Measurements from ENCODE around the gene PDZRN4.
"Not testable (repeated sequence)": the region's sequence is repeated elsewhere in the genome, so short reads cannot be mapped to it uniquely, and the experiment has no call there.

Gene PDZRN4

GRCh38 chr12:41606468-41607445 lies 418.6 kb downstream of the PDZRN4 start:
- no peaks in the 10 kb centered on the region for H3K9me3 ChIP-seq (ENCODE audit: control insufficient read depth, insufficient read depth, low read length)
- no peaks in the 10 kb centered on the region for H3K36me3 ChIP-seq (ENCODE audit: insufficient read depth, low read length)
- peaks cover 25% of the 10 kb centered on the region for H3K4me1 ChIP-seq (ENCODE audit: insufficient read depth, low read length)
- H3K9ac ChIP-seq (ENCODE audit: low read depth, low read length) = no peak overlapping the region

- no peak overlapping the region for H3K9ac ChIP-seq (ENCODE audit: low read depth, low read length)
- H3K4me1 ChIP-seq (ENCODE audit: insufficient read depth, low read length) = 0 out of 2 replicates have a peak, but pooled peaks cover 4% of the 10 kb centered on the region
- H3K36me3 ChIP-seq (ENCODE audit: insufficient read depth, low read length) = no peaks in the 10 kb centered on the region
- no peaks in the 10 kb centered on the region for H3K9me3 ChIP-seq (ENCODE audit: control insufficient read depth, insufficient read depth, low read length)
Measured at GRCh38 chr12:41612892-41613557, 424.9 kb downstream of the PDZRN4 start.

- not testable (repeated sequence) for H3K9ac ChIP-seq (ENCODE audit: low read depth, low read length); H3K36me3 ChIP-seq (ENCODE audit: insufficient read depth, low read length)
Measured at GRCh38 chr12:41615174-41615573, 427.1 kb downstream of the PDZRN4 start.

GRCh38 chr12:41619705-41620104 lies 431.6 kb downstream of the PDZRN4 start:
- Histone ChIP-seq H3K36me3 (ENCODE audit: insufficient read depth, low read length) (no peaks in the 10 kb centered on the region), H3K9ac (ENCODE audit: low read depth, low read length) (no peak overlapping the region), H3K4me1 (ENCODE audit: insufficient read depth, low read length) (peaks cover 6% of the 10 kb centered on the region; the same call in 1 of the 2 replicates), H3K9me3 (ENCODE audit: control insufficient read depth, insufficient read depth, low read length) (no peaks in the 10 kb centered on the region)

More at GRCh38 chr12:41615174-41615573, 427.1 kb downstream of the PDZRN4 start:
- not testable (repeated sequence) for H3K9me3 ChIP-seq (ENCODE audit: control insufficient read depth, insufficient read depth, low read length); H3K4me1 ChIP-seq (ENCODE audit: insufficient read depth, low read length)

GRCh38 chr12:41621291-41621690 lies 433.2 kb downstream of the PDZRN4 start:
- Histone ChIP-seq H3K9me3 (ENCODE audit: control insufficient read depth, insufficient read depth, low read length) (no peaks in the 10 kb centered on the region), H3K9ac (ENCODE audit: low read depth, low read length) (no peak overlapping the region), H3K4me1 (ENCODE audit: insufficient read depth, low read length) (peaks cover 3% of the 10 kb centered on the region; the same call in 1 of the 2 replicates), H3K36me3 (ENCODE audit: insufficient read depth, low read length) (no peaks in the 10 kb centered on the region)

Data from ES-I3 (cell line).